Activated T-cell treated with anti-CD3 and anti-CD28 coated beads for 48 hours (primary cell): ENCODE measurements around the gene MAP4K4.
"Not testable (repeated sequence)": the region's sequence is repeated elsewhere in the genome, so short reads cannot be mapped to it uniquely, and the experiment has no call there.

Source experiments
- DNase-seq: peaks from one replicate; pipeline ENCODE4 v3.0.0-alpha.2; 2020; ENCODE audit warnings: low read depth

Gene MAP4K4

DNA sequence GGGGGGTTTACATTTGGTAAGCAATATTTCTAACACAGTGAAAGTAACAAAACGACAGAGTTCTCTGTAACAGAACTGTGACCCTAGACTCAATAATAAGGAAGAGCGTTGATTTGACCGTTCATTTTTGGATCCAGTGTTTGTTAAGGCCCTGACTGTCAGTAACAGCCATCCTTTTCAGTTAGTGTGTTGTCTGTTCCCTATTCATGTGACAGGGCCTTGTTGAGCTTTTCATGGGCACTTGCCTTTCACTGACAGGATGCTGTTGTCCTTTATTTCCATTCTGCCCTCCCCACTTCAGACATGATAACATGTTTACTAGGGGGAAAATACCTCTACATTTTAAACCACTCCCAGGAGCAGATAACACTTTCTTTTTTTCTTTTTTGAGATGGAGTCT lies 45.8 kb downstream of the MAP4K4 start:
- no peak for DNase-seq

DNA sequence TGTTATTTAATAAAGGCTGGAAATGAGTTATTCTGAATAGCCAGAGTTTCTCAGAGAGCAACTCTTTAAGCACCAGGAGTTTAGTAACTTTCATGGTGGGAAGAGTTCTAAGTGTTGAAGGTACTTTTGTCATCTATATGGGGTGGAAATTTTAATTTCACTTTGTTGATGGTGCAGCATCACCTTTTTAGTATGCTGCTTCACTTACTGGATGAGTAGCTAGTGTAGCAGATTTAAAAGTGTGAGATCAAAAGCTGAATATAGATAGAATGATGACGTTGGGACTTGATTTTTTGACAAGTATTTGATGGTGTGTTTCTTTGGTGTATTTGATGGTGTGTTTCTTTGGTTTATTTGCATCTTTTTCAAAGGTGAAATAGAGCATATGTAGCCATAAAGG lies 47.3 kb downstream of the MAP4K4 start:
- no peak for DNase-seq

DNA sequence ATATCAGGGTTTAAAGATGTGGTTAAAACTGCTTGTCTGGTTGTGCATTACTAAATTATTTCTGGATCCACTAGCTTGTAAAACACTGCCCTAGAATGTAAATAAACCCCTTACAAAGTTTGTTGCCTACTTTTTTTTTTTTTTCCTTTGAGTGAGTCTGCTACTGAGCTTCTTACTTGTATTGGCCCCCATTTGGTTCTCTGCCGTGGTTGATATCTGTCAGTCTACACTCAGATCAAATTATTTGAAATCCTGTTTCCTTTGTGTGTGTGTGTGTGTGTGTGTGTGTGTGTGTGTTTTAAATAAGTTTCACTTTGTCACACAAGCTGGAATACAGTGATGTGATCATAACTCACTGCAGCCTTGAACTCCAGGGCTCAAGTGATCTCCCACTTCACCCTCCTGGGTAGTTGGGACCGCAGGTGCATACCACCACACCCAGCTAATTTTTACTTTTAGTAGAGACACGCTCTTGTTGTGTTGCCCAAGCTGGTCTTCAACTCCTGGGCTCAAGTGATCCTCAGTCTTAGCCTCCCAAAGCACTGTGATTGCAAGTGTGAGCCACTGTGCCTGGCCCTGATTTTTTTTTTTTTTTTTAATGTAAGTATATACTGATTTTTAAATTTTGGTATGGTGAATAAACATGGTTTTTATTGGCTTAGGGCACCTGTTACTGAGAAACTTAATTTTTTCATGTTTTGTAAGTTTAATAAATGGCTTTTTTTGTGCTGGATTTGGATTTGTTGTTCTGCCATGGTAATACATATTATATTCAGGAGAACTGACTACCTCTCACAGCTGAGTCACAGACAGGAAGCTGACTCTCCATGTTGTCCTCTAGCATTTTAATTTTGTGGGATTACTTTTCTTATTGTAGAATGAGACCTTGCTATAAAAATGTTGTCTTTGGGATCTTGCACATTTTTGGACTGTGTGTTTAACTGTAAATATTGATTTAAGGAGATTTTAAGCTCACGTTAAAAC lies 48.5 kb downstream of the MAP4K4 start:
- no peak for DNase-seq

DNA sequence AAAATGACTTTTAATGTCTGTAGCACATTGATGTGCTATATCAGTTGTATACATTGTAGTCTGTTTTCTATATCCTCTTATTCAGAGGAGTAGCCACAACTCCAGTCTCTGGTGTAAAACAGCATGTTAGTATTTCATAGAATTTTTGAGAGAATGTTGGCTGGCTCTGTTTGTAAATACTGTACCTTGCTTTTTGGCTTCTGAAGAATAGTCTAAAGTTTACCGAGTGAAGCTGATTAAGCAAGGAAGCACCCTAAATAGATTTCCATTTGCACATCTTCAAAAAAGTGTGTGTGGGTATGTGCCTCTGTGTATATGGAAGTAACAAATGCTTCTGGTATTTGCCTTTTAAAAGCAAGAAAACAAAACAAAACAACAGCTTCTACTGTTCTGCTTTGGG lies 50.5 kb downstream of the MAP4K4 start:
- DNase-seq: no peak

DNA sequence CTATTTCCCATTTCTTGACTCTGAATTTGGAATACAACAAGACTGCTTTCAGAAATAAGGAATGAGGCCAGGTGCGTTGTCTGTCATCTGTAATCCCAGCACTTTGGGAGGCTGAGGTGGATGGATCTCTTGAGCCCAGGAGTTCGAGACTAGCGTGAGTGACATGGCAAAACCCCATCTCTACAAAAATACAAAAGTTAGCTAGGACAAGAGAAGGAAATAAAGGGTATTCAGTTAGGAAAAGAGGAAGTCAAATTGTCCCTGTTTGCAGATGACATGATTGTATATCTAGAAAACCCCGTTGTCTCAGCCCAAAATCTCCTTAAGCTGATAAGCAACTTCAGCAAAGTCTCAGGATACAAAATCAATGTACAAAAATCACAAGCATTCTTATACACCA lies 51.0 kb downstream of the MAP4K4 start:
- DNase-seq: not testable (repeated sequence)

DNA sequence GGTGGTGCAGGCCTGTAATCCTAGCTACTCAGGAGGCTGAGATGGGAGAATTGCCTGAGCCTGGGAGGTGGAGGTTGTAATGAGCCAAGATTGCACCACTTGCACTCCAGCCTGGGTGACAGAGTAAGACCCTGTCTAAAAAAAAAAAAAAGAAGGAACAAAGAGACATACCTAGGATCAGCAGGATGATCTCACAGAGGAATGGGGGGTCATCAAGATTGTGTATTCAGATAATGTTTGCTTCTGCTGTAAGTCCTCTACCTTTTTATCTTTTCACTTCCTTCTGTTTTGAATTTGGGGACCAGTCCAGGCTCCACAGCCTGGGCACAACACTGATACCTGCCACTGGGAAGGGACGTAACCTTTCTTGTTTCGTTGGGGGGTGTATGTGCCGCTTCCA lies 53.2 kb downstream of the MAP4K4 start:
- no peak for DNase-seq

DNA sequence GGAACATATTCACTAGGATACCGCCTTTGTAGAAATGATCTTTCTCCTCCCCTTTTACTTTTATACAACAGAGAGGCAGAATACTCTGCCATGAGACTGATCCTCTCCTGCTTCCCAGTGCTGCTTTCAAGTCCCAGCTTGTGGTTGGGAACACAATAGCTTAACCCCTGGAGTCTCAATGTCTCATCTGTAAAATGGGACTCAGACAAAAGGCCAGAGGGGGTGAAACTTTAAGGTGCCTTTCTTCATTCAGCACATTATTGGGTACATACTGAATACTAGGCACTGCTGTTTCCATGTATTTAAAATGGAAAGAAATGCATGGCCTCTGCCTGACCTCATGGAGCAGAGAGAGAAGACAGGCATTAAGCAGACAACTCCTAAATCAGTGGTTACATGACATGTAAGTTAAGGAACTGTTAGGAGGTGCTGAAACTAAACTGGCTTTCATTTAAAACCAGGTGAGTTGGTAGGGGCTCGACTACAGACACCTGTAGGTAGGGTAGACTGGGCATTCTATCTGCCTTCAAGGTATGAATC lies 53.8 kb downstream of the MAP4K4 start:
- no peak for DNase-seq

DNA sequence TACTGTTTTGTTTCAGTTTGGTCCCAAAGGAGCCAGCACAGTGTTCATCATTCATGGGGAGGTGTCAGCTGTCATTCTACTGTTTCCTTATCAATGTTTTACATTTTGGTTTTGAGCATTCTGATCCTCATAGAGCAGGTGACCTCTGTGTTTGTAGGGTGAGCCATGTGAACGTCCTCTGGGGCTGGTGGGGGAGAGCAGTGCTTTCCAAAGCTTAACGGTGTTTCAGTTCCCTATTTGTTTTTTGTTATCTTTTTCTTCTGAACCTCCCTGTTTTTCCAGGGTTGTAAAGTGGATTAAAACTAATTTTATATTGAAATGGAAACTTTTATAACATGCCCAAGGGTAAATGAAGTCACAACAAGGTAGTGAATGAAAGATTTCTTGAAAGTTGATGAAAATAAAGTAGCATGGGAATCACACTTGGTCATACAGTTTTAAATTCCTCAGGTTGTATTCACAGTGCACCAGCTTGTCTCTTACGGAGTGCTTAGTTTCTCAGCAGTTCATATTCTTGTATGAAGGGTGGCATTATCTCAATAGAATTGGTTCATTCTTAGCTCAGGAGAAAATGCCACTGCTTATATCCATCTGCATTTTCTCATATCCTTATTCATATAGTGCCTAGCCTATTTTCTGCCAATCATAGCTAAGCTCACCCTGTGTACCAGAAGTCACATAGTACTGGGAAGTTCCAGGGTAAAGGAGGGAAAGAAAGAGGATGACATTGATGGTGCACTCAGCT lies 54.5 kb downstream of the MAP4K4 start:
- no peak for DNase-seq

DNA sequence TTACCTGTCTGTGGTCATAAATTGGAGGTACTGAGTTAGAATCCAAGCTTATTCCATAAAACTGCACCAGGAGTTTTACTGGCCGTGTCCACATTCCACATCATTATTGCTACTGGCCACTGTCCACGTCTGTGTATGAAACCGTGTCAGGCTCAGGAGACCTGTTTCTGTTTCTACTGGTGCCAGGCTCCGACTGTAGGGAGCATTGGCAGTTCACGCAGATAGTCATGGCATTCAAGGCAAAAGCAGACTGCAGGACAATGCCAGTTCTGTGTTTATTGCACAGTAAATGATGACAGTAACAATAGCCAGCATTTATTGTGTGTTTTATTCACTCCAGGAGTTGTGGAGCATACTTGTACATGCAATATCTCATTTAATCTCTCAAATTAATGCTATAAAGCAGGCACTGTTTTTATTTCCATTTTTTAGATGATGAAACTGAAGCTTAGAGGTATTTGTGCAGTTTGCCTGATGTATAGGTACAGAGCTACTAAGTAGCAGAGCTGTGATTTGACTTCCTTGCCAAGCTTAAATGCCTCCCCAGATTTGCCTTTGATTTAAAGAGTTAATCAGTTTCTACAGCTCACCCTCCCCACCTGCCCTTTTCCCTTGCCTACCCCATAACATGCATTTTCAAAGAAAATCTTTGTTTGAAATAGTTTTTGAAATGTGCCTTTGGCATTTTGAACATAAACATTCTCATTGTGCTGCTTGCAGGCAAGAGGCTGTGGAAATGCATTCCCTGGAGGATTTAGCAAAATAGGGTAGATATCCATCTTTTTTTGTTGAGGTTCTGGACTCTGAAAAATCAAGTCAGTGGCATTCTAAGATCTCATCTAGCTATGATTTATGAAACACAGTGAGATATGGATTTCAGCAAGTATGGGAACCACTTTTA lies 55.5 kb downstream of the MAP4K4 start:
- no peak for DNase-seq

DNA sequence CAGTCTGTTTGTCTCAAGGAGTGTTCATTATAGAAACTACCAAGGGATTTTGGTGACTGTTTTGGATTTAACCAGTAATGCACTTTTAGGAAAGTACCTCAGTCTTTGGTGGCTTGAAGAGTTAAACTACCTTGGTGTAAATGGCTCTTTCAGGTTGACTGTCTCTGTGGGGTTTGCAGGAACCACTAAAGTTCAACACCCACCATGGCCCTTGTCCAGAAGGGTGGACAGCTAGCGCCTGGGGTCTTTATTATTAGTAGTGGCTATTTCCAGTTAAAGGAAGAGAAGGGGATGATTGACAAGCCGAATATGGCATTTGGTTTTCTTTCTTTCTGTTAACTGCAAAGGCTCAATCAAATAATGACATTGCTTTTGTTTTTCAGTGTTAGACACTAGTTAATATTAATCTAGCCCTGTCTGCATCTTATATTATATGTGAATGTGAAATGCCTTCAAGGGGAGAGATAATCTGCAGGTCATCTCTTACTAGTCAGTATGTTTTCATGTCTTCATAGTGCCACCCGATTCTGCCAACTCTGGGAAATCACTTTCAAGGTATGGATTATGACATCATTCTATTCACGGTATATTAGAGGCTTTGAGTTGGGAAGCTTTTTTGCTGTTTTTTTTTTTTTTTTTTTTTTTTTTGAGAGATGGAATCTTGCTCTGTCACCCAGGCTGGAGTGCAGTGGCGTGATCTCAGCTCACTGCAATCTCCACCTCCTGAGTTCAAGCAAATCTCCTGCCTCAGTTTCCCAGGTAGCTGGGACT lies 56.4 kb downstream of the MAP4K4 start:
- DNase-seq: no peak

DNA sequence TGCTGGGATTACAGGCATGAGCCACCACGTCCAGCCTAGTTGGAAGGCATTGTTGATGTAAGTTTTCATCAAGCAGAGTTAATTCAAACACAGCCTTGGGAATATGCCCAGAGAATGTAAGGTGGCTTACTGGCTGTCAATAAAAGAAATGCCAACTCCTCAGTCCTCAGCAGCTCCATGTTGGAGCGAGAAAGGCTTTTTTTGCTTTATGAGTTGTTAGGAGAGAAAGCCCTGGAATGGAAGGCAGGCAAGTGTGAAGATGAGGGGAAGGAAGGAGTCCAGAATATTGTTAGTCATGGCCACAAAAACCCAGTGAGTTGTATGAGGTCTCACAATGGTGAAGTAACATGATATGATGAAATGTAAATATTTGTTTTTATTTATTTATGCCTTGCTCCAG lies 57.1 kb downstream of the MAP4K4 start:
- no peak for DNase-seq

DNA sequence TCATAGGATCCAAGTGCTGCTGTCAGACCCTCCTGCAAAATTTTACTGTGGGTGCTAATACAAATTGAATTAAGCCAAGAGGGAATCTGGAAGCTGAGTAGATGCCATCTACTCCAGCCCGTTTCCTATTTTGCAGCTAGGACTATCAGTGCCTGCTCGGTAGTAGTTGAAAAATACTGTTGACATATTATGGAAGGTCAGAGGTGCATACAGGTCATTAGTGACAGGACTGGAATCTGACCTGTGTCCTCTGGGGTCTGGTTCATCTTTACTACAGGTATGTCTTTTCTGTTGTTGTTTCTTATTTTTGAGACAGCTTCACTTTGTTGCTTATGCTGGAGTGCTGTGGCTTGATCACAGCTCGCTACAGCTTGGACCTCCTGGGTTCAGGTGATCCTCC lies 58.8 kb downstream of the MAP4K4 start:
- no peak for DNase-seq

DNA sequence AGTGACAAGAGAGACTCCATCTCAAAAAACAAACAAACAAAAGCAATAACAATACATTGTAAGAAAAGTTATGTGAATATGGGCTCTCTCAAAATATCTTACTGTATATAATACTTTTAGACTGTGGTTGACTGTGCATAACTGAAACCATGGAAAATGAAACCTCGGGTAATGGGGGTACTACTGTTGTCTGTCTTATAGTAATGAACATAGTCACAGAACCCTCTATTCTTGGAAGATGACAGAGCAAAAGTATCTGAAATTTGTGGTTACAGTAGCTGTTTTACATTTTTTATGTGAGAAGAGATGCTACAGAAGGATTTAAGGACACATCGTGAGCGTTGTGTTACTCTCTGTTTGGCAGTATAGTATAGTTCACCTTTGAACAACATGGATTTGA lies 60.5 kb downstream of the MAP4K4 start:
- DNase-seq: no peak

DNA sequence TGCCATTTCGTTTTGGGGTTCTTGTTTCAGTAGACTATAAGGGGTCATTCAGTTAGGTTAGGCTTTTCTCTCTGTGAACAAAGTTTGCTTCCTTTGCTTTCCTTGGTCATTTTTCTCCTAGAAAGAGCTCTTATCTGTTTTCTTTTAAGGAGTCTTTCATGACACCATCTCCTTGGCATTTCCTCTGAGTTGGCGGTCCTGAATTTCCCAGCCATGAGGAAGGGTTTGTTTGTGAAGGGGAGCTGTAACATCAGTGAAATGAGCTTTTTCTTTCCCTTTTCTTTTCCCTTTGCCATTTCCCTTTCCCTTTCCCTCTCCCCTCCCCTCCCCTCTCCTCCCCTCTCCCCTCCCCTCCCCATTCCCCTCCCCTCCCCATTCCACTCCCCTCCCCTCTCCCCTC lies 61.7 kb downstream of the MAP4K4 start:
- no peak for DNase-seq

DNA sequence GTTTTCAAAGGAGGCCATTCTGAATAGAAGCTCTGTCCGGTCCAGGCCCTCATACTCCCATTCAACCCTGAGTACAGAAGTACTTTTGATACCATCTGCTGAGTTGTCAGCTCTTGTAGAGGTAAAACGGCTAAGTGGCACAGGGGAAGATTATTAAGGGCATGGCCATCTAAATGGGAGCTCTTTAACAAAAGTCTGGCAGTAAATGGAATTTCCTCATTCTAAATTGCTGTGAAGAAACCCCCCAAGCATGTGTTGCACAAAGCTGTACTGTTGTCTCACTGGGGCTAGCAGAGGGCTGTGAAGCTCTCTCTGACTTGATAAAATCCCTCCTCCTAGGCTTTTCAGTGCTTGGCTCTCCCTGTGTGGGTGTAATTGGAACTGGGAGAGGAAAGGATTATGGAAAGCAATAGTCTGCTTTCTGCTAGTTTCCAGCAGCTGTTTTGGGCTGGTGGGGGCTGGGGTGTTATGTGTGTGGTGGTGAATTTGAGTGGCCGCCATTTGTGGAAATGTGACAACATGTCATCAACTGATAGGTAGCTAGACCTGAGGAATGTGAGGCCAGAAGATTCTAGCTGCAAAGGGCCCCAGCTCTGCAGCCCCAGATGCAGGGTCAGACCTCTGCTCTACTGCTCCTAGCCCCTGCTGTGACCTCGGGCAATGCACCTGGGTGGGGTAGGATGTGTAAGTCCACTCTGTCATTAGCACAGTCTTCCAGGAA lies 65.1 kb downstream of the MAP4K4 start:
- no peak for DNase-seq

DNA sequence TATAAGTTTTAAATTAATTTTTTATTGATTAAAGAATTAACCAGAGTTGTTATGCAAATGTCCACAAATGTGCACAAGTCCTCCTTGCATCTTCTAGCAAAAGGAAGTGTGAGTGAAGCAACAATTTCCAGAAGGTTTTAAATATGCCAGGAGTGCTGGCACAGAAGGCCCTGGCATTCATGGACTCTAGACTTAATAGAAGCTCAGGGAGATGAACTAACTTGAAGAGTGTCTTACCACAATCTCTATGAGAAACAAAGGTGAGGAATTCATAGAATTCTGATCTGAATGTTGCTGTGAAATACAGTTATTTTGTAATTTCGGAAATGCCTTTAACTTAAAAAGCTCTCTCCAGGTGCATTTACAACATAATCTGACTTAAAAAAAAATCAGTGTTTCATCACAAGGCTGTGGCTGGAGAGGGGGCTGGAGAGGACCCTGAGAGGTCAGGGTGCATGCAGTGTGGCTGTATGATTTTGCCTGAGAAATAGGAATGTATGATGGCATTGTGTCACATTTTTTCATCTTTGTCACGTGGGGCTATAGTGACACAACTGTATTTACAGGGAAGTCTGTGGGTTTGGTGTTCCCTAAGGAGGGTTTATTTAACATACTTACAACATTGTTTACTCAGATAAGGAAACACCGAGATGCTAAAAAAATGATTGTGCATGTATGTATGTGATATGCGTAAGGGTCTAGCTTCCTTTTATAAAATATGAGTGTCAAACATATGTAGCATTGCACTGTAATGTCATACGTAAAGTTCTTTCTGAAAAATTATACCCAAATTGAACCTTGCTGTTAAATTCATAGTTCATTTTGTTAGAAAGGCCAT lies 66.2 kb downstream of the MAP4K4 start:
- no peak for DNase-seq

DNA sequence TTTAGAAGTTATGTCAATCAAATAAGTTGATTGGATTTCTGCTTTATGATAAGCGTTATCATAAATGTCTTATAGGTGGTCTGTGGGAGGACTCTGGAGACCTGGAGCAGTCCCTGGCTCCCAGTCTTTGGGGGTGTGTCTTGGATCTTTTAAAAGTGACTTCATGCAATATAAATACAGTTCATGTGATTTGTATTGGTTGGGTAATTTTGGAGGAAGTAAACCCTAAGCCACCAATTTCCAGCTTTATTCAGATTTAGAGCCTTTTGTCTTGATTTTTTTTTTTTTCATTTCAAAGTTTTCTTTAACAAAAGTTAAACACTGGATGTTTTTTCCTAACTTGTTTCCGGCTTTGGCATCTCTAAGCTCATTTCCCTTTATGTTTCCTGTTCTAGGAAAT lies 68.8 kb downstream of the MAP4K4 start:
- DNase-seq: no peak

DNA sequence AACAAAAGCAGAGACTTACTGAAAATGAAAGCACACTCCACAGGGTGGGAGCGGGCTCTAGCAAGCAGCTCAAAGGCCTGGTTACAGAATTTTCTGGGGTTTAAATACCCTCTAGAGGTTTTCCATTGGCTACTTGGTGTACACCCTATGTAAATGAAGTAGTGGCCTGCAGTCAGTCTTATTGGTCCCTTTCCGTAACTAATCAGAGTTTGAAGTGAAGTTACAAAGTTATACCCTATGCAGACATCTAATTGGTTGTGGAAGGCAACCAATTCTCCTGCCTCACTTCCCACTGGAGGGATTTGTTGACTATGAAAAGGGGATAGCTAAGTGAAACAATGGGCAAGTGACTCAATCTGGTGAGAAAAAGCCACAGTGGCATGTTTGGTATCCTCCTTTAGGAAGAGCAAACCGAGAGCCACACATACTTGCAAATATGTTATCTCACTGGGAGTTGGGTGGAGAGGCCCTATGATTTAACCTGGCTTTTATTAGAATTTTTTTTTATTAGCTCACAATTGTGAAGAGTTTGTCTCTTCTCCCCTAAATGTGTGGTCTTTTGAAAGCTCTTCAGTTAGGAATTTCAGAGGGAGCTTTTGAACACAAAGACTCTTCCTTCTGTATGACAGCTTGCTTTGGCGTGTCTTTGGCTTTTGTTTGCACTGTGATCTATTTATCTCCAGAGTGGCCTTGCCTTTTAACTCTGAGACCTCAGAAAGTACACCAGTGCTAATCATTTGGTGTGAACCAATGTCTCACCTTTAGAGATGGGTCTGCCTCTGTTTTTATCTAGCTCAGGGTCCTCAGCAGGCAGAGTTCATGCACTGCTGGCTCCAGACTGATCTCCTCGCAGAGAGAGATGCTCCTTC lies 69.6 kb downstream of the MAP4K4 start:
- DNase-seq: no peak
